Stimulated activated CD4-positive, alpha-beta T cell treated with anti-CD3 and anti-CD28 coated beads, Interleukin-12 subunit alpha, Interleukin-12 subunit beta, amount 100 ng/mL, for 4 hours (primary cell): ENCODE results near the gene RYR3.
"Not testable (repeated sequence)": the region's sequence is repeated elsewhere in the genome, so short reads cannot be mapped to it uniquely, and the experiment has no call there.

Experiments
- DNase-seq: peaks from one replicate; pipeline ENCODE4 v3.0.0-alpha.2; 2020

Gene RYR3

DNA sequence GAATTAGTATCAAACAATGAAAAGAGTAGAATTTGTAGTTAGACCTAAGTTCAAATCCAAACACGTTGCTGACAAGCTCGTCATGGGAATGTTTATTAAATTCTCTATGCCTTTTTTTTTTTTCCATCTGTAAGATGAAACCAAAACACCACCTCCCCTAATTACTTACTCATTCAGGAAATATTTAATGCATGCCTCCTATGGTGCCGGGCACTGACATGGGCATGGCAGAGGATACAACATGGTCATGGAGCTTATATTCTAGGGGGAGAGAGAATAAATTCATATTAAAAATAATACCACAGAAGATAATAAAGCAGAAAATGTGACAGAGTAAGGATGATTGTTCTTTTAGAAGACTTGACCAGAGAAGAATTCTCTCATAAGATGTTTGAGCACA is 215.8 kb downstream of the RYR3 start:
- no peak for DNase-seq

DNA sequence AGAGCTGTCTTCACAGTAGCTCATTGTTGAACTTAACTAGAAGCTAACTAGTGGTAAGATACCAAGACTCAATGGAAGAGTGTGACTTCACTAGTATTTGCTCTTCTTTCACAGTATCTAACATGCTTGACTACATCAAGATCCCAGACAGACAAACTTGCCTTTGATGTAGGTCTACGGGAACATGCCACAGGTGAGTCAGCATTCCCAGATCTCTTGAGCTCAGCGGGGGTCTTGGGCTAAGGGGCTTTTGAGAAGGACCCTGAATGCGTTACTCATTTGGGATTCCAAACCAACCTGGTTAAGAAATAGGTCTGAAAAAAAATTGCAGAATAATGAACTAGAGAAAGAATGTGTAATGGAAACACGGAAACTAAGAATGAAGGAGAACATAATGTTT is 222.4 kb downstream of the RYR3 start:
- DNase-seq = no peak

DNA sequence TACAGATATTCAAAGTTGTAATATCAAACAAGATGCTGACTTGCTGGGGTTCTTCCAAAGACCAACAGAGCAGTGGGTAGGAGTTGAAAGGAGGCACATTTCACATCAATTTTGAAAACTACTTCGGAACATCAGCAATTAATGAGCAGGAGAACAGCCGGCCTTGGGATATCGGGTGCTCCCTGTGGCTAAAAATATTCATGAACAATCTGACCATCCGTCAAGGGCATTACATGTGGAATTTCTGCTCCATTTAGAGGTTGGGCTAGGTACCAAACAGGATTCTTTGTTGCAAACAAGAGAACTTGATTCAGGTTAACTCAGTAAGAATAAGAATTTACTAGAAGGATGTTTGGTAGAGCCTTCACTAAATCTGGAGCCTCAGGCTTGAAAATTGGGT is 223.9 kb downstream of the RYR3 start:
- DNase-seq = no peak

DNA sequence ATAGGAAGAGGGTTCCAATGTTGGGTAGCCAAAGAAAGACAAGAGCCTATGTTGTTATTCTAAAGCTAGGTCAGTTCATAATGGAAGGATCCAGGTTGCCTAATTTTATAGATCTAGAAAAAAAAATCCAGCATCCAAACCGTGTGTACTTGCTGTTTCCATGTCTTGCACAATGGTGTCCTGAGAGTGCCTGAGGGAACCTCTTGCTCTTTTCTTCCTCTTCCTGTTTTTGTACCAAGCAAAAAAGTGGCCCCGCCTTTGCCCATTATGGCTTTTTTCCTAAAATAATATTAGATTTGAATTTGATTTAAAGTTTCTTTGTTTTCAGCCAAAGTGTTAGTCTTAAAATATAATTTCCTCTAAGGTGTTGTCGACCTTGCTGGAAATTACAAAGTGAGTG is 224.4 kb downstream of the RYR3 start:
- no peak for DNase-seq

DNA sequence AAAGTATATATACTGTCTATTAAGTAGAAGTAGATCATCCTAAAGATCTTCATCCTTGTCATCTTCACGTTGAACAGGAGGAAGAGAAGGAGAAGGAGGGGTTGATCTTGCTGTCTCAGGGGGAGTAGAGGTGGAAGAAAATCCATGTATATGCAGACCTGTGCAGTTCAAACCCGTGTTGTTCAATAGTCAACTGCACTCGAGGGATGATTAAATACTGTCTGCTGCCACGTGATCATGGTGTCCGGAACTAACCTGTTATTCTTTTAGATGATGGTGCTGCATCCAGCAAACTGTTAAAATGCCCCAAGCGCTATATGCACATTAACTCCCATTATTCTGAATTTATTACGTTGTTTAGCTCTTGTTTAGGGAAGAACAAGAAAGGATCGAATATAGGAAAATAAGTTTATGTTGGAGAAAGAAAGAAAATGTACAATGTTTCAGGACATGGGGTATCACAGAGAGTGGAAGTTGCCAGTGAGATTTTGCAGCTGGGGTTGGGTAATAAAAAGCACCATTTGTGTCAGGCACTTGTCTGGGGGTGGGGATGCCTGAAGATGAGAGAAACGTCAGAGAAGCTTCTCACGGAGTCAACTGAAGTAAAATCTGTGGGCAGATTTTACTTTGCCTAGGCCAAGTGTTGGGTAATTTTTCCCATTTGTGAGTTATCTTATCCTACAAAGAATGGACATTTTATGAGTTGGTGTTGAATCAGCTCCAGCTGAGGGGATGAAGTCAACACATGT is 229.2 kb downstream of the RYR3 start:
- DNase-seq = no peak

DNA sequence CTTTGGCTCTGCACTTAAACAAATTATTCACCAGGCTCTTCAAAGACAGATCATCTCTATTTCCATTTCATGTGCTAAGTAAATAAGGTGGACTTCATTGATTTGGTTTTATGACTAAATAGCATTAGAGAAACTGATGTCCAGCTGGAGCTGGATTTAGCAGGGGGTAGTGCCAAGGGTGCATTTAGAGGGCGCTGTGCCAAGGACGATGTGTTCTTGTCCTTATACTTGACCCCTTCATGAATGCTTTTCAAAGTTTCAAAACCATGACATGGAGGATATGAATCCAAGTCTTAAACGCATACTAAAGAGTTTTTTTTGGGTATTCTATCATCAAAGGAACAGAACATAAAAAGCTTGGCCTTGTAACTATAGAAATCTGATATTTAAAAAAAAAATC is 233.2 kb downstream of the RYR3 start:
- DNase-seq = no peak

DNA sequence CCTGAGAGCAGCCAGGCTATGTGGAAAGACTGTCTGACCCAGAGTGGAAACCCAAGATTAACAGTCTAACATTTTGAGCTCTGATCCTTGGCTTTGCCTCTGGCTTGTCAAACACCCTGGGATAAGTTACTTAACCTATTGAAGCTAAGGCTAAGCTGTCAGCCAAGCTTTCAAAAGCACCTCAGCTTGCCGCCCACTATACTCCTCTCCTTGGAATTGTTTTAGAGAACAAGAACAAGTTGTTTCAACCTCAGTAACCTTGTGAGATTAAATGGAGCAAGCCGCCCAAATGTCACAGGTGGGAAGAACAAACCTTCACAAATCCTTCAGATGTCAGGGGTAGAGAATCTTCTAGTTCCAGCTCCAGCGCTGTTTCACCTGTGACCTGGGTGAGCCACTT is 235.1 kb downstream of the RYR3 start:
- no peak for DNase-seq

DNA sequence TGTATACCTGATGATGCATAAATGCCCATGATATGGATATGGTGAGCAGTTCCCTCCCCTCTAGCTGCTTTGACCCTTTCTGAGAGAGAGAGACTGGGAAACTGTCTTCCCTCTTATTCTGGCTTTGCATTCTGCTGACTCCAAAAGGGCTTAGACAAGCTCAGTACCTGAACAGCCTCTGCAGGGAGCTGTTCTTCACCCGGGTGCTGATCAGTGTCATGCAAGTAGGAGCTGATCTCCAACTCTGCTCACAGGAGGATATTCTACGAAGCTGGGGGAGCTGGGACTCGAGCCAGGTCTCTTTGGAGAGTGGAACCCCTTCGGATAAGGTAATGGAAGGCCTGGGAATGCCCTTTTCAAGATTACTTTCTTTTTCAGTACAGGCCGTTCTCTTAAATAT is 237.1 kb downstream of the RYR3 start:
- no peak for DNase-seq

DNA sequence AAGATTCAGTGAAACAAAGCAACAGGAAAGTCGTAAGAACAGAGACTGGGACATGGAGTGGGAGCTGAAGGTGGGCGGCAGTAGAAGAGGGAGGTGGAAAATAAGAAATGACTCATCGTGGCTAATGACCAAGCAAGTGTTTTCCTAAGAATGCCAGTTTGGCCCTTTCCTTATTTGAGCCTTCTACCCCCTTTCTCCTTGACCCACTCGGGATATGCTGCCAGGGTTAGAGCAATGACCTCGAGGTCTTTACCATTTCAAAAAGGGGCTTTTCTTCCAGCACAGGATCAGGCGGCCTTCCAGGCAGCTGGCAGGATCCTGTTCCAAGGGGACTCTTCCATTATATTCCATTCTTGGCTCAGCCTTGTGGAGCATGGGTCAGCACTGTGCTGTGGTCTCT is 241.1 kb downstream of the RYR3 start:
- no peak for DNase-seq

DNA sequence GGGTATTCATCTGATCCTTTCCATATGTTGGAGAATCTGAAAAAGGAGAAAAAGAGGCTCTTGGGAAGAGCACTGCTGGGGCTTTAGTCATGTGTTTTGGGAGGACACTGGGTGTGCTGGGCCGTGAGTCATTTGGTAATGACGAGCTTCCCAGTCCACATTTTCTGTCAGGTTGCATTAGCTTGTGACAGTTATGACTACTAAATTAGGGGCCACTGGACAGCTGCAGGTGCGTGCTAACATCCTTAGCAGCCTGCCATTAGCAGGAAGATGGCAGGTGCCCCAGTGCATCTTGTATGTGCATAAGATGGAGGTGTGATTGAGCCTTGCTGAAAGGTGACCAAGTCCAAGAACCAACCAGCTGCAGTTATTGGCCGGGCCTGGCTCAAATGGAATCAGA is 242.4 kb downstream of the RYR3 start:
- no peak for DNase-seq

DNA sequence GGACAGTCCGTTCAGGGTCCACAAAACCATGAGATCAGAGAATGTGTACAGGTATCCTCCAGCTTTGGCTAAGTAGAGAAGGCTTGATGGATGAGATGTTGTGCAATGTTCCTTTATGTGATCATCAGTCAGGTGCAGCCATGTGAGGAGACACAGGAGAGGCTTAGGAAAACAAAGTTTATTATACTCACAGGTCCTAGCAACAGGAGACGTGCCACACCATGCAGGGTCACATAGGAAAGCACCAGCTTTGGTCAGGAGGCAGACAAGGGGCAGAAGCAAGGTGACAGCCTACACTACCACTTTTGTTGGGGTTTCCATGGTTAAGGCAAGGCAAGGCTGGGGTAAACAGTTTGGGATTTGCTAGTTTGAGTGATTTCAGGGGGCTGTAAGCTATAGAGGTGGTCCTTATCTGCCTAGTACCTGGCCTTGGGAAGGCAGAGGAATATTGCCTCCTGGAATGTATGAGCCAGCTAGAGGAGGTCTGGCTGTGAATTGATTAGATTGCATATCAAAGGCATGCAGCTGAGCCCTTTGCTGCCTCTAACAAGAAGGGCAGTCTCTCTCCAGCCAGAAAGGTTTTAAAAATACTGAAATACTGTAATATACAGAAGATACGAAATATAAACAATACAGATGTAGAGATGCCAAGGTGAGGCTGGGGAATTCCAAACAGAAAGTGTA is 248.6 kb downstream of the RYR3 start:
- no peak for DNase-seq

DNA sequence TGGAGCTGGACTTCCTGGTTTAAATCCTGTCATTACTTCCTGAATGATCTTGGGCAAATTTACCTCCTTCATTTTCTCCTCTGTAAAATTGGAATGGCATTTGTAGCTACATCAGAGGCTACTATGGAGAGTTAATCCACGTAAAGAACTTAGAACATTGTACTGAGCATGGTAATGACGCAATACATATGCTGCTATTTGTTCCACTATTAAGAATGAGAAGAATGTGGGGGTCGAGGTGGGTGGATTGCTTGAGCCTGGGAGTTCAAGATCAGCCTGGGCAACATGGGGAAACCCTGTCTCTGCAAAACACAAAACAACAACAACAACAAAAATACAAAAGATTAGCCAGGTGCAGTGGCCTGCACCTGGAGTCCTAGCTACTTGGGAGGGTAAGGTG is 250.6 kb downstream of the RYR3 start:
- no peak for DNase-seq

DNA sequence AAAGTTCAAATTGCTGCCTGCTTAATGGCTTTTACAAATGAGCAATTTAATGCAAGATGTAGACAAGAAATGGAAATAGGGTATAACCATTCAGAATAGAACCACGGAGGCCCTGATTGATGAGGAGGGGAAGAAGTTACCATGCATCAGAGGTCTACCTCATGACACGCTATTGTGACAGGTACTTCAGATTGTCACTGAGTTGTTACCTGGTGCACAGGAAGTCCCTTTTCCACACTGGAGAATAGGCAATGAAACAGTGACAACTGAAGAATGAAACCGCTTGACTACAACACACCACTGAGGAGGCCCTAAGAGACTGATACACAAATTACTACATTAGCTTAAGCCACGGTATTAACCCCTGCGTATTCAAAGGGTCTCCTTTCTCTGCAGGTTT is 251.2 kb downstream of the RYR3 start:
- no peak for DNase-seq

DNA sequence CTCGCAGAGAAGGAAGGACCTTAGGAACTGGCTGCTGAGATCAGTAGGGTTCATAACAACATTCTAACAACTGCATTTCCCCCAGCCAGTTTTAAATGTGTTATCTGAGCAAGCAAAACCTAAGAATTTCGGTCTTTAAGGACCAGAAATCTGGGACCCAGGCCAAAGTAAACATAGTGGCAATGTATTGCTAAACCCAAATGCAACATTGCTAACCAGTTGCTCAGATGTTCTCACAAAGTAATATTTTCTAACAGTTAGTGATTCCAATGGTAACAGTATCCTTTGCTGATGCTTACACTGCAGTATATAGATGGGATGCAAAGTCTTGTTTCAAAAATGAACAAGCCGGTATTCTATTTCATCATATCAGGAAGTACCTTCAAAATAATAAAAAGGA is 254.3 kb downstream of the RYR3 start:
- no peak for DNase-seq

DNA sequence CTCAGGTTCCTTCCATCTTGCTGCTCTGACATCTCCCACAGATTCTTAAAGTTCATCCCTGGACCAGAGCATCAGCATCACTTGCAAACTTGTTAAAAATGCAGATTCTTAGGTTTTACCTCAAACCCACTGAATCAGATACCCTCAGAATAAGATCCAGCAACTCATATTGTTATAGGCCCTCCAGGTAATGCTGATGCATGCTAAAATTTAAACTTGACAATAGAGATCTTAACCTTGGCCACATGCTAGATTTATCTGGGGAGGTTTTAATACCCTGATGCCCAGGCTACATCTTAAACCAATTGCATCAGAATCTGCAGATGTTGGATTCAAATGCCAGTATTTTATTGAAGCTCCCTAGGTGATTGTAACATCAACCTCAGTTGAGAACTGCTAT is 256.9 kb downstream of the RYR3 start:
- no peak for DNase-seq

DNA sequence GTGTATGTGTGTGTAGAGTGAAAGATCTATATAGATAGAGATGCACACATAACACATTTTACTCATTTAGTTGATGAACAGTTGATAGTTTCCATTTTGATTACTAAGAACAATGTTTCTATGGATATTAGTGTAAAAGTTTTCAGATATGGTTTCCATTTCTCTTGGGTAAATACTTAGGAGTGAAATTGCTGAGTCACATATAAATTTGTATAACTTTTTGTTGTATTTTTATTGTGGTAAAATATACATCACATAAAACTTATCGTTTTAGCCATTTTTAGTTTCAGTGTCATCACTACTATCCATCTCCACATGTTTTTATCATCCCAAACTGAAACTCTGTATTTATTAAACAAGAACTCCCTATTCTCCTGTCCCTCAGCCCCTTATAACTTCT is 258.3 kb downstream of the RYR3 start:
- DNase-seq = no peak

DNA sequence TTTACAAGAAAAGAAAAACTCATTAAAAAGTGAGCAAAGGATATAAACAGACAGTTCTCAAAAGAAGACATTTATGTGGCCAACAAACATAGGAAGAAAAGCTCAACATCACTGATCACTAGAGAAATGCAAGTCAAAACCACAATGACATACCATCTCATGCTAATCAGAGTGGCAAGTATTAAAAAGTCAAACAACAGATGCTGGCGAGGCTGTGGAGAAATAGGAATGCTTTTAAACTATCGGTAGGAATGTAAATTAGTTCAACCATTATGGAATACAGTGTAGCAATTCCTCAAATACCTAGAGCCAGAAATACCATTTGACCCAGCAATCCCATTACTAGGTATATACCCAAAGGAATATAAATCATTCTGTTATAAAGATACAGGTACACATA is 267.1 kb downstream of the RYR3 start:
- DNase-seq = not testable (repeated sequence)

DNA sequence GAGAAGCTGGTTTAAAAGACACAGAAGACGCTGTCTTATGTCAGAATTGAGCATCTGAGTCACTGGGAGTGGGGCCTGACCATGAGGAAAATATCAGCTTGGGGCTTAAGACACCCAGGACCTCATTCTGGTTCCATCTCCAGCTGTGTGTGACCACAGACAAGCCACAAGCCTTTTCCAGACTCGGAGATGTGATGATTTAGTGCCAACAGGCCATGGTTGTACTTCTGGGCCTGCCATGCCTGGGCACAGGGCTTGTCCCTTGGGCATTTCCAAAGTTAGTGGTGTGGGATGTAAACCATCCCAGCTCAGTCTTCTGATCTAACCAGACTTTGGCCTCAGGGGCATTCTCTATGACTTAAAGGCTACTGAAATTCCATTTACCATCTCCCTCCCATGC is 269.8 kb downstream of the RYR3 start:
- no peak for DNase-seq

DNA sequence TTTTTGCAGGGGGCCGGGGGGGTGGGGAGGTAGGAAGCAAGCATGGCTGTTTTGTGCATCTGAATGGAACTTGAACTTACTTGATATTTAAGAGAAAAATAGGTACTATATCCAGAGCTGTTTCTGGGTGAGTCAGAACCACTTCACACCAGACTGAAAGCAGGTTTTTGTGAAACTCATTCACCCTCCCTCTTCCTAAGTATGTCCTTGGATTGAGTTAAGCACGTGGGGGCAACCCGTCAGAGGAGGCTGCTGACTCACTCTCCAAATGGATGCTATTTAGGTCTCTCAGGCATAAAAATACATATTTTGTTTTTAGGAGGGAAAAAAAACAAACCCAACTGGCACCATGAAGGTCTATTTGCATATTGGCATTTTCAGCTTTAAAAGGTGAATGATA is 270.3 kb downstream of the RYR3 start:
- DNase-seq = no peak

DNA sequence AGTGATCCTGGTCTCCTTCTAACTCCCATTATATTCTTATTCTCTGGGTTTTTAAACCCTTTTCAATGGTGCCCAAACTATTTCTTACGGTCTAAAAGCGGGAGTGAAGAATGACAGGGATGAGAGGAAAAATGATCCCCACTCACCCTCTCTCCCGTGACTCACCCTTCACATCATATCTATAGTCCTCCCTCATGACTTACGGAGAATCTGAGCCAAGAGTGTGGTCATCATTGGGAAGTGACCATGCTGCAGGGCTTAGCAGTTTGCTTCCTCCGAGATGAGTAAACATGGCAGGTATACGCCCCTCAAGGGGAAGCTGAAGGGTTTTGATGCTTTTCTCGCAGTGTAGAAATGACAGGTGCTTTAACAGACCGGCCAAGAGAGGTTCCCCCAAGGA is 274.0 kb downstream of the RYR3 start:
- DNase-seq = no peak

DNA sequence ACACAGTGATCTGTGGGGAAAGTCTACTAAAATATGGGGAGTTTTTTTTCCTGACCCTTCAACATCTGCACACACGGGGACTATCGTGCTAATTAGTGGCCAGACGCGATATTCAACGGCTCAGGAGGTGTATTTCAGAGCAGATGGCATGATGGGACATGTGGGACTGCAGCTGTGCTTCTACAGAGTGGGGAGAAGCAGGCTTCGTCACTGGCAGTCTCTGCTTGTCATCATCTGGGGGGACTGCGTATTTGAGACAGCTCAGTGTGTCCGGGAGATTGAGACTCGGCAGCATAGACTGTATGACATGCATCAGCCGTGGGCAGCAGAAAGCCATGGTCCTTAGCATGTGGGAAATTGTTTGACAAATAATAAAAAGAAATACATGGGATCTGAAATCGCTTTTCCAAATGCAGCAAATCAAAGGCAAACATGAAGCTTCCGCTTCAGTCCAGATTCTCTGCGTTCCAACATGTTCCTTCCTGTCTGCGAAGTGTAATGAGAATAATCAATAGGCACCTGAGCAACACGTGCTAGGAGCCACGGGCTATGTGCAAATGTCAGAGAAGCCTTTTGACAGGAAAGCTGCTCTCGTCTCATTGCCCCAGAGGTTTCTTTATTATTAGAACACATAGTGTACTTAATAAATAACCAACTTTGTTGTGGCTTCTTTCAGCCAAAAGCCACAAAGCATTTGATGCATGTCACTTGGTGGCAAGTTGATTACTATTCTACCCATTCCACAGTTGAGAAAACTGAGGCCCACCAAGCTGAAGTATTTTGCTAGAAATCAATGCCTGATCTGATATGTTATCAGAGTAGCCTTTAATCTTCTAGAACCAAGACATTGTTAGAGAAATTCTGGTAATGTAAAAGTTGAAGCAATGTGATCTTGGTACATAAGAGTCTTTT is 276.3 kb downstream of the RYR3 start:
- no peak for DNase-seq

DNA sequence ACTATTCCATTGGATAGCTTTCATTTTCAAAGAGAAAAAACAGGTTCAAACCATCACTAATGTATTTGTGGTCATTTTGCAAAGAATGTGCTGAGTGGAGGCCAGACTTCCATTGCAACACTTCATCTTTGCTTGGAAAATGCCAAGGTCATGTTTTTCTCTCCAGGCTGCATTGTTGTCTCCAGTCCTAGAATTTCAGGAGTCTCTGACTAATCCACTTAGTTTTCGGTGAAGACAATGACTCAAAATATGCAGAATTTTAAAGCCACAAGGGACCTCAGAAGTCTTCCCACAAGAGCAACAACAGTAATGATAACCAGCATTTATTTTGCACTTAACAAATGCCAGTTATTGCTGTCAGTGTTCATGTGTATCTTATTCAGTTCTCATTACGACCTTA is 277.0 kb downstream of the RYR3 start:
- DNase-seq = no peak

DNA sequence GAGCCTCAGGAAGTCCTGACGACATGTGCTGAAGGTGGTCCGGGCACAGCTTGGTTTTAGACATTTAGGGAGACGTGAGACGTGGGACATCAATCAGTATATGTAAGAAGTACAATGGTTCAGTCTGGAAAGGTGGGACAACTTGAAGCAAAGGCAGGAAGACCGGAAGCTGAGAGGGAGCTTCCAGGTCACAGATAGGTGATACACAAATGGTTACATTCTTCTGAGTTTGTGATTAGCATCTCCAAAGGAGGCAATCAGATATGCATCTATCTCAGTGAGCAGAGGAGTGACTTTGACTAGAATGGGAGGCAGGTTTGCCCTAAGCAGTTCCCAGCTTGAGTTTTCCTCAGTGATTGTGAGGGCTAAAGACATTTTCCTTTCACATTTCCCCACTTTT is 282.1 kb downstream of the RYR3 start:
- no peak for DNase-seq

DNA sequence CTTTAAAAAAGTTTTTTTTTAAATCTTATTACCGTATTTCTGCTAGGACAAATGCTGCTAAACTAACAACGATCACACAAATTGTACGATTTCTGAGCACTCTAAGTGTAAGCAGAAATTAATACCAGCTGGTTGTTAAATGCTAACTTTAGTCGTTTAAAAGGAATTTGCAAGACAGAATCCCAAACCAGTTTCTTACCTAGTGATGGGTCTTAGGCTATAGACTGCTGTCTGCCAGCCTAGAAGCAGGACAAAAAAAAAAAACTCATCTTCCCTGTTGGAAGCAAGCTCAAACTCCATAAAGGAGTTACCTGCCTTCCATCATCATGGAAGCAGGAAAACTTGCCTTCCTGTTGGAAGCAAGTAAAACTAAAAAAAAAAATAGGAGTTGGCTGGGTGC is 287.6 kb downstream of the RYR3 start:
- not testable (repeated sequence) for DNase-seq
